Neural cell (in vitro differentiated cells): ENCODE results near the gene STRAP. TPM values are rescaled to one million over a fixed set of nuclear protein-coding genes. Genes with fewer than 3 reads are reported as not detected.

Experiments
- H2AFZ ChIP-seq: fragments of 200-600, 300-800 bp; sonication (generic), shearing (Covaris generic); 2 replicates; pipeline ENCODE4 v1.6.0; 2014; ENCODE audit warnings: low read depth, mild to moderate bottlenecking, antibody characterized with exemption, low read length, moderate library complexity
- H3F3A ChIP-seq: fragments of 200-600 bp; shearing (Covaris generic); 2 replicates; pipeline ENCODE4 v1.6.1; 2016; ENCODE audit warnings: mild to moderate bottlenecking, moderate library complexity, mixed read lengths, antibody characterized with exemption, low read length; ENCODE audit not compliant: insufficient read depth, poor library complexity, severe bottlenecking
- H3K27ac ChIP-seq: fragments of 200-600, 300-800 bp; sonication (generic), shearing (Covaris generic); 2 replicates; pipeline ENCODE4 v1.5.1; 2014; ENCODE audit warnings: mild to moderate bottlenecking, low read length, moderate library complexity
- H3K27me3 ChIP-seq: fragments of 300-800, 200-600 bp; sonication (generic), shearing (Covaris generic); 2 replicates; pipeline ENCODE4 v1.6.0; 2014; ENCODE audit warnings: mild to moderate bottlenecking, low read depth, low read length, moderate library complexity; ENCODE audit not compliant: insufficient read depth
- H3K36me3 ChIP-seq: fragments of 300-800, 200-600 bp; sonication (generic), shearing (Covaris generic); 2 replicates; pipeline ENCODE4 v1.5.1; 2014; ENCODE audit warnings: mild to moderate bottlenecking, antibody characterized with exemption, low read length, moderate library complexity; ENCODE audit not compliant: insufficient read depth
- H3K4me2 ChIP-seq: fragments of 300-800, 200-600 bp; sonication (generic), shearing (Covaris generic); 2 replicates; pipeline ENCODE4 v1.6.0; 2014; ENCODE audit warnings: mild to moderate bottlenecking, low read length
- H3K4me3 ChIP-seq: fragments of 300-800, 200-600 bp; sonication (generic), shearing (Covaris generic); 2 replicates; pipeline ENCODE4 v1.5.1; 2014; ENCODE audit warnings: mild to moderate bottlenecking, low read length, moderate library complexity
- H3K79me2 ChIP-seq: fragments of 200-600 bp; shearing (Covaris generic); replicated peaks from 2 replicates; pipeline ENCODE4 v1.6.0; 2014; ENCODE audit warnings: mild to moderate bottlenecking, low read length, moderate library complexity; ENCODE audit not compliant: insufficient read depth
- H3K9ac ChIP-seq: fragments of 300-800, 200-600 bp; sonication (generic), shearing (Covaris generic); 2 replicates; pipeline ENCODE4 v1.6.1; 2016; ENCODE audit warnings: mild to moderate bottlenecking, low read length, mixed read lengths
- H3K9me2 ChIP-seq: fragments of 200-600 bp; shearing (Covaris generic); 2 replicates; pipeline ENCODE4 v1.6.1; 2016; ENCODE audit warnings: mild to moderate bottlenecking, low read length, mixed read lengths; ENCODE audit not compliant: insufficient read depth
- H3K9me3 ChIP-seq: fragments of 200-600, 300-800 bp; sonication (generic), shearing (Covaris generic); 2 replicates; pipeline ENCODE4 v1.6.1; 2016; ENCODE audit warnings: mild to moderate bottlenecking, mixed run types, low read length, moderate library complexity, mixed read lengths
- H4K20me1 ChIP-seq: fragments of 200-600 bp; shearing (Covaris generic); 2 replicates; pipeline ENCODE4 v1.6.1; 2016; ENCODE audit warnings: mild to moderate bottlenecking, mixed run types; ENCODE audit not compliant: insufficient read depth
- CTCF ChIP-seq: fragments of 450-650 bp; IDR thresholded peaks from 2 replicates; pipeline ENCODE4 v1.5.1; 2014; ENCODE audit warnings: antibody characterized with exemption, mild to moderate bottlenecking, moderate library complexity; ENCODE audit not compliant: poor library complexity, severe bottlenecking
- EP300 ChIP-seq: fragments of 450-650 bp; conservative IDR thresholded peaks from 2 replicates; pipeline ENCODE4 v1.6.1; 2014; ENCODE audit warnings: antibody characterized with exemption, mild to moderate bottlenecking, moderate library complexity; ENCODE audit not compliant: poor library complexity, severe bottlenecking
- EZH2 ChIP-seq: fragments of 200-600, 300-800 bp; shearing (Covaris generic), sonication (generic); IDR thresholded peaks from 2 replicates; pipeline ENCODE4 v1.6.1; 2014; ENCODE audit warnings: antibody characterized with exemption, low read length, borderline replicate concordance, mild to moderate bottlenecking; ENCODE audit not compliant: insufficient read depth, poor library complexity, severe bottlenecking
- MXI1 ChIP-seq: fragments of 450-650 bp; conservative IDR thresholded peaks from 2 replicates; pipeline ENCODE4 v1.6.1; 2014; ENCODE audit warnings: antibody characterized with exemption, mild to moderate bottlenecking; ENCODE audit not compliant: poor library complexity, severe bottlenecking
- POLR2AphosphoS5 ChIP-seq: IDR thresholded peaks from 2 replicates; pipeline ENCODE4 v1.6.1; 2012
- RAD21 ChIP-seq: fragments of 450-650 bp; conservative IDR thresholded peaks from 2 replicates; pipeline ENCODE4 v1.6.1; 2014; ENCODE audit warnings: antibody characterized with exemption, mild to moderate bottlenecking, moderate library complexity
- REST ChIP-seq: IDR thresholded peaks from 2 replicates; pipeline ENCODE4 v1.6.1; 2012; ENCODE audit warnings: borderline replicate concordance
- SMC3 ChIP-seq: fragments of 450-650 bp; conservative IDR thresholded peaks from 2 replicates; pipeline ENCODE4 v1.6.1; 2014; ENCODE audit warnings: antibody characterized with exemption, mild to moderate bottlenecking, moderate library complexity; ENCODE audit not compliant: poor library complexity
- TAF1 ChIP-seq: IDR thresholded peaks from 2 replicates; pipeline ENCODE4 v1.6.1; 2012; ENCODE audit warnings: low read depth
- polyA plus RNA-seq: library from polyadenylated mRNA; depleted of rRNA; stranded (reverse); fragments of >200 nt; gene quantifications from 2 replicates; pipeline ENCODE4 v1.2.3, GENCODE V29; 2014

Gene STRAP
- polyA plus RNA-seq, 1 donor from 2014 or later = 213 TPM

- H3K9me3 ChIP-seq = no peaks in the 10 kb centered on the region
- no peaks in the 10 kb centered on the region for H3K79me2 ChIP-seq
- no peaks in the 10 kb centered on the region for H3K27me3 ChIP-seq
- H3K4me3 ChIP-seq = no peak overlapping the region
- H3K9ac ChIP-seq = no peak overlapping the region
- no peaks in the 10 kb centered on the region for H3F3A ChIP-seq
- no peaks in the 10 kb centered on the region for H3K36me3 ChIP-seq
- no peak overlapping the region for H2AFZ ChIP-seq
- no peak overlapping the region for H3K4me2 ChIP-seq
- no peaks in the 10 kb centered on the region for H4K20me1 ChIP-seq
- no peak overlapping the region for H3K27ac ChIP-seq
- TF ChIP-seq REST (no peak), POLR2AphosphoS5 (no peak), MXI1 (no peak), TAF1 (no peak), EZH2 (no peak), RAD21 (no peak), EP300 (no peak), SMC3 (no peak), CTCF (no peak)
- H3K9me2 ChIP-seq = no peaks in the 10 kb centered on the region
Observed at GRCh38 chr12:15837141-15837790, 44.9 kb upstream of the STRAP start.

- Histone ChIP-seq H3F3A (no peaks in the 10 kb centered on the region), H3K9me3 (no peaks in the 10 kb centered on the region), H2AFZ (no peak overlapping the region), H3K9me2 (no peaks in the 10 kb centered on the region), H3K4me2 (no peak overlapping the region), H3K27me3 (no peaks in the 10 kb centered on the region), H3K36me3 (no peaks in the 10 kb centered on the region), H3K9ac (no peak overlapping the region), H4K20me1 (no peaks in the 10 kb centered on the region), H3K4me3 (no peak overlapping the region), H3K79me2 (no peaks in the 10 kb centered on the region), H3K27ac (no peak overlapping the region)
- TF ChIP-seq EP300 = no peak
- no peak for TF ChIP-seq RAD21
Observed at GRCh38 chr12:15839041-15839440, 43.1 kb upstream of the STRAP start.

GRCh38 chr12:15839682-15840081 is 42.5 kb upstream of the STRAP start:
- no peak overlapping the region for H3K4me2 ChIP-seq
- no peak overlapping the region for H2AFZ ChIP-seq
- H4K20me1 ChIP-seq = no peaks in the 10 kb centered on the region
- no peaks in the 10 kb centered on the region for H3F3A ChIP-seq
- no peaks in the 10 kb centered on the region for H3K36me3 ChIP-seq
- H3K9ac ChIP-seq = no peak overlapping the region
- TF ChIP-seq CTCF (no peak), MXI1 (no peak), TAF1 (no peak), EP300 (no peak), EZH2 (no peak), SMC3 (no peak), REST (no peak), RAD21 (no peak), POLR2AphosphoS5 (no peak)
- H3K4me3 ChIP-seq = no peak overlapping the region
- no peaks in the 10 kb centered on the region for H3K9me2 ChIP-seq
- no peaks in the 10 kb centered on the region for H3K27me3 ChIP-seq
- no peaks in the 10 kb centered on the region for H3K79me2 ChIP-seq
- H3K9me3 ChIP-seq = no peaks in the 10 kb centered on the region
- H3K27ac ChIP-seq = no peak overlapping the region
